SK-N-SH treated with all-trans-retinoic acid at 6 μM for 48 hours (cell line): ENCODE data around the gene MRRF.

Experiments used
- ZNF8 ChIP-seq: fragments of 450-650 bp; formaldehyde crosslinking; IDR thresholded peaks from 2 replicates; pipeline ENCODE4 v1.5.0; 2020; ENCODE audit warnings: mild to moderate bottlenecking, moderate library complexity
- TF ChIP-seq, protein P1 (sequence below): fragments of 250-450 bp; sonication (Bioruptor Pico); IDR thresholded peaks from 2 replicates; pipeline ENCODE4 v1.8.0; 2020; ENCODE audit warnings: mild to moderate bottlenecking, moderate library complexity, borderline replicate concordance

- TF ChIP-seq ZNF8: no peak
- TF ChIP-seq, protein P1, sequence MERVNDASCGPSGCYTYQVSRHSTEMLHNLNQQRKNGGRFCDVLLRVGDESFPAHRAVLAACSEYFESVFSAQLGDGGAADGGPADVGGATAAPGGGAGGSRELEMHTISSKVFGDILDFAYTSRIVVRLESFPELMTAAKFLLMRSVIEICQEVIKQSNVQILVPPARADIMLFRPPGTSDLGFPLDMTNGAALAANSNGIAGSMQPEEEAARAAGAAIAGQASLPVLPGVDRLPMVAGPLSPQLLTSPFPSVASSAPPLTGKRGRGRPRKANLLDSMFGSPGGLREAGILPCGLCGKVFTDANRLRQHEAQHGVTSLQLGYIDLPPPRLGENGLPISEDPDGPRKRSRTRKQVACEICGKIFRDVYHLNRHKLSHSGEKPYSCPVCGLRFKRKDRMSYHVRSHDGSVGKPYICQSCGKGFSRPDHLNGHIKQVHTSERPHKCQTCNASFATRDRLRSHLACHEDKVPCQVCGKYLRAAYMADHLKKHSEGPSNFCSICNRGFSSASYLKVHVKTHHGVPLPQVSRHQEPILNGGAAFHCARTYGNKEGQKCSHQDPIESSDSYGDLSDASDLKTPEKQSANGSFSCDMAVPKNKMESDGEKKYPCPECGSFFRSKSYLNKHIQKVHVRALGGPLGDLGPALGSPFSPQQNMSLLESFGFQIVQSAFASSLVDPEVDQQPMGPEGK (CRISPR knock-in tag): no peak
These were observed 22.1 kb downstream of the MRRF start for GRCh38 chr9:122286764-122287163.
